ENCODE measurements around the gene RAB14. TPM values are rescaled to one million over a fixed set of nuclear protein-coding genes. Genes with fewer than 3 reads are reported as not detected.

The RAB14 gene
- total RNA-seq, 4 donors from 2014 or later = 30.5 to 69.6 (median 47.9) TPM

GRCh38 chr9:121138973-121139372 is 62.7 kb downstream of the RAB14 start:
- TF ChIP-seq, protein P1, sequence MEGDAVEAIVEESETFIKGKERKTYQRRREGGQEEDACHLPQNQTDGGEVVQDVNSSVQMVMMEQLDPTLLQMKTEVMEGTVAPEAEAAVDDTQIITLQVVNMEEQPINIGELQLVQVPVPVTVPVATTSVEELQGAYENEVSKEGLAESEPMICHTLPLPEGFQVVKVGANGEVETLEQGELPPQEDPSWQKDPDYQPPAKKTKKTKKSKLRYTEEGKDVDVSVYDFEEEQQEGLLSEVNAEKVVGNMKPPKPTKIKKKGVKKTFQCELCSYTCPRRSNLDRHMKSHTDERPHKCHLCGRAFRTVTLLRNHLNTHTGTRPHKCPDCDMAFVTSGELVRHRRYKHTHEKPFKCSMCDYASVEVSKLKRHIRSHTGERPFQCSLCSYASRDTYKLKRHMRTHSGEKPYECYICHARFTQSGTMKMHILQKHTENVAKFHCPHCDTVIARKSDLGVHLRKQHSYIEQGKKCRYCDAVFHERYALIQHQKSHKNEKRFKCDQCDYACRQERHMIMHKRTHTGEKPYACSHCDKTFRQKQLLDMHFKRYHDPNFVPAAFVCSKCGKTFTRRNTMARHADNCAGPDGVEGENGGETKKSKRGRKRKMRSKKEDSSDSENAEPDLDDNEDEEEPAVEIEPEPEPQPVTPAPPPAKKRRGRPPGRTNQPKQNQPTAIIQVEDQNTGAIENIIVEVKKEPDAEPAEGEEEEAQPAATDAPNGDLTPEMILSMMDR (IDR thresholded peaks at IDR 0.05; ENCODE audit: low read depth) = no peak

- TF ChIP-seq, protein P1 (IDR thresholded peaks at IDR 0.05; ENCODE audit: low read depth) = no peak
These were observed 63.1 kb downstream of the RAB14 start for GRCh38 chr9:121138561-121138960.

DNA sequence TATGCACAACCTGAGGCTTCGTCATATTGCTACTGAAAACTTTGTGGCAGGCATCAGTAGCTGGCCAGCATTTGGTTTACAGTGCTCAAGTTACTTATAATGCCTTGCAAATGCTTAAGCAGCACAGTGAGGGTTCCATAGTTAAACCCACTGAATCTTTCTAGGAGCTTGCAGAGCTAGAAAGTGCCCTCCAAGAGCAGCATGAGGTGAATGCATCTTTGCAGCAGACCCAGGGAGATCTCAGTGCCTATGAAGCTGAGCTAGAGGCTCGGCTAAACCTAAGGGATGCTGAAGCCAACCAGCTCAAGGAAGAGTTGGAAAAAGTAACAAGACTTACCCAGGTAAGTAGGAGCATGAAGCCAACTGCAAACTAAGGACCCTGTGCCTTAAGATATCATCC is 66.0 kb downstream of the RAB14 start:
- TF ChIP-seq, protein P1 (IDR thresholded peaks at IDR 0.05; ENCODE audit: low read depth) = no peak

GRCh38 chr9:121133104-121133816 is 68.4 kb downstream of the RAB14 start:
- TF ChIP-seq, protein P1 (IDR thresholded peaks at IDR 0.05; ENCODE audit: low read depth) = no peak

Small RNA genes lying within 50 kb of the gene (small RNA-seq; reads per million reads assigned to genes)
- not detected for gene RN7SL181P

Other genes starting within 250 kb of the RAB14 start
- 10 to 100 TPM; 13.6 to 23.7 (median 16.5) TPM for gene C5, start 151.6 kb downstream of the RAB14 start, total RNA-seq
- gene CNTRL, start 126.9 kb downstream of the RAB14 start, total RNA-seq = 10 to 100 TPM; 20.0 to 30.2 (median 27.4) TPM
- over 10,000 TPM in 1 of 4 donors, 1,000 to 10,000 TPM in 3; 3,163 to 12,584 (median 6,723) TPM for gene GSN, start 66.3 kb upstream of the RAB14 start, total RNA-seq
- gene STOM, start 168.4 kb upstream of the RAB14 start, total RNA-seq = 100 to 1,000 TPM; 418 to 728 (median 480) TPM